B cell (primary cell): ENCODE data around the gene TMOD2.

ENCODE experiments used
- CTCF ChIP-seq: fragments of 200-600 bp; IDR thresholded peaks from one replicate; pipeline ENCODE4 v1.8.0; 2022; ENCODE audit warnings: antibody characterized with exemption, mild to moderate bottlenecking
- EZH2 ChIP-seq: IDR thresholded peaks from 2 replicates; pipeline ENCODE4 v1.6.1; 2012; ENCODE audit warnings: borderline replicate concordance, low read depth, mild to moderate bottlenecking, moderate library complexity, low read length; ENCODE audit not compliant: insufficient read depth, poor library complexity, severe bottlenecking

DNA sequence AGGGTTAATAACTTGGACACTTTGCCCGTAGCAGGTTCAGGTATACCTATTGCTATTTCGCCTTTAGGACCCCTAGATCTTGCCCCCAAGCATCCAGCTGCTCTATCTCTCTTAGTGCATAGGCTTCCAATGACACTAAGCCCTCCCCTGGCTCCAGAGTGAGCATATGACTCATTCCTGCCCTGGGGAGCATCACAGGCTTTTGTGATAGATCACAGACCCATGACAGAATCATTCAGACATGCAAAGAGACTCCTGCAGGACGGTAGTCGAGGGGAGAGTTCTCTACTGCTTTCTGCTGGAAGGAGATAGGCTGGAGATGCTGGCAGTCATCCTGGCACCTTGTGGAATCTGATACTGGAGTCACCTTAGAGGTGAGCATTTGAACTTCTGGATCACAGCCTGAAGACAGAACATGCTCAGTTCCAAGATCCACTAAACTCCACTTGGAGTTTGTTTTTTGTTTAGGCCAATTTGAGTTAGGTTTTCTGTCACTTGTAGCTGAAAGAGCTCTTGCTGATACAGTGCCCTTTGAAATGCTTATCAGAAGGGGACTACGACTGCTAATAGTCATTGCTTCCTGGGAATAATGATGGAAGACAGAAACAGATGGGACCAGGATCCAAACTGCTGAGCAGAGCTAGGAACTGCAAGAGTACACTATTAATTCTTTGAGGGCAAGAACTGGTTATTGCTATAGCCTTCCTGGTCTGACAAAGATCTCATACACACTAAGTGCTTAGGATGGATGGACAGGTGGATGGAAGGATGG is 24.9 kb upstream of the TMOD2 start:
- TF ChIP-seq EZH2 (no peak), CTCF (no peak)
